Astrocyte (in vitro differentiated cells and primary cell): ENCODE measurements around the gene GNB1.

ENCODE experiments used
- CTCF ChIP-seq: IDR thresholded peaks from 2 replicates; pipeline ENCODE4 v1.5.1; 2011; ENCODE audit warnings: low read depth, mild to moderate bottlenecking, inconsistent platforms, low read length, moderate library complexity; ENCODE audit not compliant: insufficient read depth
- EZH2 ChIP-seq: IDR thresholded peaks from 2 replicates; pipeline ENCODE4 v1.6.1; 2012; ENCODE audit warnings: mild to moderate bottlenecking, low read length, inconsistent platforms; ENCODE audit not compliant: insufficient read depth

DNA sequence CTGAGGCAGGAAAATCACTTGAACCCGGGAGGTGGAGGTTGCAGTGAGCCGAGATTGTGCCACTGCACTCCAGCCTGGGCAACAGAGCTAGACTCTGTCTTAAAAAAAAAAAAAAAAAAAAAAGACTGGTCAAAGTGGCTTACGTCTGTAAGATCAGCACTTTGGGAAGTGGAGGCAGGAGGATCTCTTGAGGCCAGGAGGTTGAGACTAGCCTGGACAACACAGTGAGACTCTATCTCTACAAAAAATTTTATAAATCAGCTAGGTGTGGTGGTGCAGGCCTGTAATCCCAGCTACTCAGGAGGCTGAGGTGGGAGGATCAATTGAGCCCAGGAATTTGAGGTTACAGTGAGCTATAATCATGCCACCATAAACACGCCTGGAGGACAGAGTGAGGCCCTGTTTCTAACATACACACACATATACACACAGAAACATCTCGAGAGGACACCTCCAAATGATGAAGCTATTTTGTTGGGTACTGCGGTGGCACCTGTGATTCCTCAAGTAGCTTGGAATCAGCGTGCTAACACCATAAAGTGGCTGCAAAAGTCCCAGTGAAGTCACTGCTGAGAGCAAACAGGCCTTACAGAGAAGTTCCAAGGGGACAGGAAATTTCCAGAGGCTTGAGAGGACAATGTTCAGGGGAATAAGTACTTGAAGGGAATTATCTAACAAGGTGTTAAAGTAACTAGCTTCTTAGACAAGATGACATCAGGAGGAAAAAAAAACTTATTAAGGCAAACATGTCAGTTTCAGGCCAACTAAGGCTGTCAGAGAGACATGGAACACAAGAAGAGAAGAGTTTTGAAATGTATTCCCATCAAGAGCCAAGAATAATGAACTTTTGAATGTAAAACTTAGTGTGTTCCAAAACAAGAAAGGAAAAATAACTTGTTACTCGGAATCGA, 114.0 kb downstream of the GNB1 start:
- TF ChIP-seq CTCF = no peak
- no peak for TF ChIP-seq EZH2
